Endometrium (tissue), 2 donors: Measurements from ENCODE around the gene CHAT.

Experiments used
- FAIRE-seq: peaks from 2 replicates; lab custom pipeline; 2012; peaks lifted over from hg19 to GRCh38; lab: Jason Lieb, UNC
- donor health status: control.
- donor health status: control.

Gene CHAT

DNA sequence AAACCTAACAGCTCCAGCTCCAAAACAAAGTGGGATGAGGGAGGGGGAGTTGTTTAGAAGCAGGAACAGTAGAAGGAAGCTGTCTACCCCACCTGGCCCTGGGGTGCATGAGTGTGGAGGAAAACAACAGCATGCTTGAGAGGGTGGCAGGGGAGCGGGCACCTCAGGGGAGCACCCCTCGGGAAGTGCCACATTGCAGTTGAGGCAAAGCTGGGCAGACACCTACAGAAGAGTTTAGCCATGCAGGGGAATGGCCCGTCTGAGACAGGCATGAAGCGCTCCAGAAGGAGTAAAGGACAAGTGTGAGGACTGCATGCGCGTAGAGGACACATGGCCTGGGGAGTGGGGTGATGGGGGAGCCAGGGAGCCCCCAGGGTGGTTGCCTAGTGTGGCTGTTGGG, 18.1 kb downstream of the CHAT start:
- FAIRE-seq = no peak

DNA sequence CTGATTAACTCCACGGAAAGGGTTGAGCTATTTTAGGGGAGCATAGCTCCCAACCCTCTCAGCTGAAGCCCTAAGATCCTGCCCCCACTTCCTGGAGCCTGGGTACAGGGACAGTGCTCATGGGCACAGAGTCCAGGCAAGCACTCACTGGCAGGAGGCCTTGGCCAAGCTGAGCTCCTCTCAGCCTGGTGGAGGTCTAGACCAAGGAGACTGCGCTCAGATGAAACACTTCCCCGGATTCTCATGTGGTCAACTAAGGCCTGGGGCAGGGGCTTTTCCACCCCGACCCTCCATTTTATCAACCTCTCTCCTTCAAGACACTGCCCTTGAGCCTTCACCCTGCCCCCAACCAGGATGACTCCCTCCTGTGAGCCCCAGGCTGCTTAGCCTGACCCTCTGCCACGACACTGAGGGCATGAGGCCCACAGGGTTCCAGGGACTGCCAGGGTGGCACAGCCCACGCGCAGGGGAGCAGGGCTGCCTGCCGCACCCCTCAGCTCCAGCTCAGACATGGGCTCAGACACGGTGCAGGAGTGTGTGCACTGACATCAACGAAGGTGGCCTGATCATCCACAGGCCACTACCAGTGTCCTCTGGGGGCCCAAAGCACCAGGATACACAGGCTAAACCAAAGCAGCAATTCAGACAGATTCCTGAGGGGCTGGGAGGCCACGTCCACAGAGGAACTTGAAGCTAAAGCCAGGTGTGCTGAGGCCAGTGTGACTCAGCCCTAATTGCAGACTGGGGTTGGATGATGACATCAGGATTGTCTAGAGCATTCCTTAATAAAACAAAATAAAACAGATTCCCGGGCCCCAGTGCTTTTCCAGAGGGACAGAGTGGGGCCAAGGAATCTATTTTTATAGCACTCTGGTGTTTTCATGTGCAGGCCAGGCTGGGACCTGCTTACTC, 18.8 kb downstream of the CHAT start:
- no peak for FAIRE-seq

GRCh38 chr10:49633327-49634068, 19.7 kb downstream of the CHAT start:
- FAIRE-seq = no peak

DNA sequence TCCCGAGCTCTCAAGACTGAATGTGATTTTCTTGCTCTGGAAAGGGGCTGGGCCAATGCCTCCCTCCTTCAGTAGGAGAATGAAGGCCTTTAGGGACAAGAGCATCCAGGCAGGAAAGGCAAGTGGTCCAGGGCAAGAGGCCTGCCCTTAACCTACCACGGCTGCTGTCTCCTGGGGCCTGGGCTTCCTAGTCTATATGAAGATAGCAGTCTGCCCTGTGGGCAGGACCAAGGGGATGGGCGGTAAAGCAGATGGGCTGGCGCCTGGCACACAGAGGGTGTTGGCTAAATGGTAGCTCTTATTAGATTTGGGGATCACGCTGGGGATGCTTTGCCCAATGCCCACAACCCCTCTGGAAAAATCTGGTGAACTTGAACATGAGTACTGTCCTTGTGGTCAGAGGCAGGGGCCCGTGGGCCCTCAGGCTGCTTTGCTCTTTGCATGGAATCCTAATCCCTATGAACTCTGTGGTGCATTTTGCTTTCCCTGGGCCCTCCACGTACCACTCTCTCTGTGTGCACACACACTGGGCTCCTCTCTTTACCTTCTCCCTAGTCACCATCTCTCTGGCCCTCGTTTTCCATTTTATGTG, 20.3 kb downstream of the CHAT start:
- no peak for FAIRE-seq

GRCh38 chr10:49642311-49642710, 28.5 kb downstream of the CHAT start:
- FAIRE-seq = no peak

GRCh38 chr10:49643241-49644034, 29.6 kb downstream of the CHAT start:
- FAIRE-seq = no peak

- FAIRE-seq = no peak
Observed at GRCh38 chr10:49644035-49644646, 30.3 kb downstream of the CHAT start.

DNA sequence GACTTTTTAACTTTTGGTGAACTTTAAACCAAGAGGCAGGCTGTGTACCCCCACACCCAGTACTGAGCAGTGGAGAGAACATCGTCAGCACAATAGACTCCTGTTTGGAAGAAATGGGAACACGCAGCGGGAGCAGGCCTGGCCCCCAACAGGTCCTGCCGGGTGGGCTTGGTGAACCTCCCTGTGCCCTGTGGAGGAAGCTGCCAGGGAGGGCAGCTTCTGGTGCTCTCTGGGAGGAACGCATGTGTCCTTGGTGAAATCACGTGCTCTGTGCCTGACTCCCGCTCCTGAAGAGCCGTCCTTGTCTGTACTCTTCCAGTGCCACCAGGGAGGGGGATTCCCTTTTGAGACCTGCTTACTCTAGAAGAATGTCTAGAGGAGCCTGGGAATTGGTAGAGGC, 31.6 kb downstream of the CHAT start:
- no peak for FAIRE-seq

DNA sequence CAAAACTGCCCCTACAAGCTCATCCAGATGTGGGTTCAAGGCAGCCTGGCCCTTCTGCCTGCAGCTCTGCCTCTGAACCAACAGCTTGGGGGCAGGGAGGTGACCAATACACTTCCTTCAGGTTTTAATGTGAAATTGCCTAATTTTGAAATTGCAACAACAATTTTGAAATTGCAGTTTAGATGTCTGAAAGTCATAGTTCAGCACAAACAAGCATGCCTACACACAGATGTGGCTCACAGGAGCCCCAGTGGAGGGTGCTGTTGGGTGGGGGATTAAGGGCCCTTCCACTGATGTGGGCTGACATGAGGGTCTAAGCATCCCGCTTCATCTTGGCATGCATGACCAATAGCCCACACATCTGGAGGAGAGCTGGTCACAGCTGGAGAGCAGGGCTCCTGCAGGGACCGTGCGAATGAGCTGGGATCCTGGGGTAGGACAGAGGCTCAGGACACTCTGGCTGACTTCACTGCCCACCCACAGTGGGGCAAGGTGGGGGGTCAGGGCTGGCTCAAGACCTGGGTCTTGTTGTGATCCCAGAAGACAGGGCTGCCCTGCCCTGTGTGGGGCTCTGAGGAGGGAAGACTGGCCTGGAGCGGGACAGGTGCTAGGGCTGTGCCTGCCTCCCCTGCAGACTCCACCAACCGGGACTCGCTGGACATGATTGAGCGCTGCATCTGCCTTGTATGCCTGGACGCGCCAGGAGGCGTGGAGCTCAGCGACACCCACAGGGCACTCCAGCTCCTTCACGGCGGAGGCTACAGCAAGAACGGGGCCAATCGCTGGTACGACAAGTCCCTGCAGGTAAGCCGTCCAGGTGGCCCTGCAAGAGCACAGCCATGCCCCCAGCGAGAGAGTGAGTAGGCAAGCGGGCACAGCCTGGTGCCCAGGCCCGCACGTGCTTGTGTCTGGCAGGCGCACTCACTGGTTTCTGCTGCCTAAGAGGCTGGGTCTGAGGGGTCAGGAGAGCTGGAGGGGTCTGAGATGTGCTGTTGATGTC, 32.3 kb downstream of the CHAT start:
- FAIRE-seq = no peak

- FAIRE-seq = no peak
Observed at GRCh38 chr10:49647554-49647953, 33.7 kb downstream of the CHAT start.

DNA sequence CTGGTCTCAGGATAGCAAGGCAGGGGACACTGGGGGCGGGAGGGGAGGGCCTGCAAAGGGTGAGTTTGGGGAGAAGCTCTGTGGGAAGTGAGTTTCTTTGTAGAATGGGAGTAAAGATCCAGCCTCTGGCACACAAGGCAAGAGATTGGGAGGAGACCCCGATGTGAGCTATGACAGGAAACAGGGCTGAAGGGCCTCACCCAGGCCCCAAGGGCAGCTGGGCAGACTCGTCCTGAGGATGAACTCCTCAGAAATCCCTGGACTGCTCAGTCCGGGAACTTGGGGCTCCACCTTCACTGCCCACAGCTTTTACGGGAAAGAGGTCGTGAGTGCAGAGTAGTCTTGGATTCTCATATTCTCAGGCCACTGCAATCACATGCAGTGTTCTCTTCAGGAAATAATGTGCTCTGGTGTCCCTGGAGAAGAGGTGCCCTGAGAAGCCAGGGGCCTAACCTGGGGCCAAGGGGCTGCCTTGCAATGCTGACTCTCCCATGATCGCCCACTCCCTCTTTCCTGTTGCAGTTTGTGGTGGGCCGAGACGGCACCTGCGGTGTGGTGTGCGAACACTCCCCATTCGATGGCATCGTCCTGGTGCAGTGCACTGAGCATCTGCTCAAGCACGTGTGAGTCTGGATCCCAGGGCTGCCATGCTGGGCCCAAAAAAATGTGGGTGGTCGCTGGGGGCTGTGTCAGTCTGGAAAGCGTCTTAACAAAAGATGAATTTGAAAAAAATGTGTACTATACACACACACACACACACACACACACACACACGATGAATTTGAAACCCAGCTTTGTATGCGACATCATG, 34.4 kb downstream of the CHAT start:
- no peak for FAIRE-seq

- FAIRE-seq = no peak
Observed at GRCh38 chr10:49649294-49649693, 35.5 kb downstream of the CHAT start.

DNA sequence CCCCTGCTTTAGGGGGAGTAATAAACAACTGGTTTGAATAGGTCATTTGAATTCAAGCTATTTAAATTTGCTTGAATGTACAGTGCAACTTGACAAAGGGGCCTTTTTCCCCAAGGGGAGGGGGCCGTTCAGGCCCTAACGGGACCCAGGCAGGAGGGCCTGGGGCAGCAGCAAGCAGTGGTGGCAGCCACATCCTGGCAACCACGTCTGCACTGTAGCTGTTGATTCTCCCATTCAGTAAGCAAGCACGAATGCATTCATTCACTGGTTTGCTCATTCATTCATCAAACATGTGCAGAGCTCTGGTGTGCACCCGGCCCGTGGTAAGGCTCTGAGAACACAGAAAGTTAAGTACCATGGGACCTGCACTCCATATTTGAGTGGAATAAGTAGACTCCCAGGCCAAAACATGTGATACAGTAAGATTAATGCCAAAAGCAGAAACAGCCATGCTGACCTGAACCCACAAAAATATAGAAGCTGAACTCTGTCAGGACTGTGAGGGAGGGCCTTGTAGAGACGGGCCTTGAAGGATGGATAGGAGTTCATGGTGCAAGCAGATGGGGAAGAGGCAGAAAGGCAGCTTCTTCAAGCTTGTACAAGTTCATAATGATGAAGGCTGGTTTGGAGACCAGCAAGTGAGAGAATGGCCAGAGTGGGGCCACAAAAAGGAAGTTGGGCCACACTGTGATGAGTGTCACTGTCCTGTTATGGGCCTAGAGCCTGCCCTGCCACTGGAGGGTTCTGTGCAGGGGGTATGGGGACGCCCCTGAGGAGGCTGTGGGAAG, 36.3 kb downstream of the CHAT start:
- FAIRE-seq = no peak

DNA sequence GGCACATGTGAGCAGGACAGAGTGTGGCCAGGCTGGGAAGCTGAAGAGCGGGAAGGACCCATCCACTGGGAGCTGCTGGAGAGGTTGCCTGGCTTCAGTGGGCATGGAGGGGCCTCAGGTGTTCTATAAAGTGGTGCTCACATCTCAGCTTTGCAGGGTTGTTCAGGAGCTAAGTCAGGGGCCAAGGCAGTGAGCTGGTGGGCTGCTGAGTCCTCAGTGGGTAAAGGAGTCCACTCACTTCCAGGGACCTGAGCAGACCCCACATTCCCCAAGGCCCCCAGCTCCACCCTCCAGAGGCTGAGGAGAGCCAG, 36.8 kb downstream of the CHAT start:
- FAIRE-seq = no peak

DNA sequence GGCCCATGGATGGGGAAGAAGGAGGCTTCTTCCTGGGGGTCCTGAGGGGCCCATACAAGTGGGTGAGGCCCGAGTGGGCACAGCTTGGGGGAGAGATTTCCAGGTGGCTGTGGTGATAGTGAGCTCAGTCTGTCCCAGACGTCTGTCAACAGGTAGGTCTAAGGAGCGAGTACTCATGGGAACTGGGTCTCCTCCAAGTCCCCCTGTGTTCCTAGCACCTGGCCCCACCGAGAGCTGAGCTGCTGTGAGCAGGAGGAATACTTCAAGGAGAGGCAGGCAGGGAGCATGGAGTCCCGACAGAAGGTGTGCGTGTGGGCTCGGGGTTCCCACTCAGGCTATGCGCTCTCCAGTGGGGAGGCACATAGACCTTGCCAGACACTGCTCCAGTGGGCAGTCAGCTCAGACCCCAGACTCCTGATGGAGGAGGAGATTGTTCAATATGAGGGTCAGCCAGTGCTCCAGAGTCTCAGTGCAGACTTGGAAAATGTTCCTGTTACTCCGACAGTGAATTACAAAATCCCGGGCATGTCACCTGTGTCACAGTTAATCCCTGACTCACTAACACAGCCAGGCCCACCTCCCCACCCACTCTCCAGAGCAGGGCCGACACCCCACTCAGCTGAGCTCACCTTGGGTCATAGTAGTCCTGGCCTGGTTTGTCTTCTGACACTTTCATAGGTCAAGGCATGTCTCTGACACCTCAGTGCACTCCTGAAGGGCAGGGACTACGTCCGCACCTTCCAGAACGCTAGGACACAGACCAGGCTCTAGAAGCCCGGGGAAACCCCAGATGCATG, 37.4 kb downstream of the CHAT start:
- FAIRE-seq = no peak

- no peak for FAIRE-seq
Observed at GRCh38 chr10:49651917-49652316, 38.1 kb downstream of the CHAT start.

DNA sequence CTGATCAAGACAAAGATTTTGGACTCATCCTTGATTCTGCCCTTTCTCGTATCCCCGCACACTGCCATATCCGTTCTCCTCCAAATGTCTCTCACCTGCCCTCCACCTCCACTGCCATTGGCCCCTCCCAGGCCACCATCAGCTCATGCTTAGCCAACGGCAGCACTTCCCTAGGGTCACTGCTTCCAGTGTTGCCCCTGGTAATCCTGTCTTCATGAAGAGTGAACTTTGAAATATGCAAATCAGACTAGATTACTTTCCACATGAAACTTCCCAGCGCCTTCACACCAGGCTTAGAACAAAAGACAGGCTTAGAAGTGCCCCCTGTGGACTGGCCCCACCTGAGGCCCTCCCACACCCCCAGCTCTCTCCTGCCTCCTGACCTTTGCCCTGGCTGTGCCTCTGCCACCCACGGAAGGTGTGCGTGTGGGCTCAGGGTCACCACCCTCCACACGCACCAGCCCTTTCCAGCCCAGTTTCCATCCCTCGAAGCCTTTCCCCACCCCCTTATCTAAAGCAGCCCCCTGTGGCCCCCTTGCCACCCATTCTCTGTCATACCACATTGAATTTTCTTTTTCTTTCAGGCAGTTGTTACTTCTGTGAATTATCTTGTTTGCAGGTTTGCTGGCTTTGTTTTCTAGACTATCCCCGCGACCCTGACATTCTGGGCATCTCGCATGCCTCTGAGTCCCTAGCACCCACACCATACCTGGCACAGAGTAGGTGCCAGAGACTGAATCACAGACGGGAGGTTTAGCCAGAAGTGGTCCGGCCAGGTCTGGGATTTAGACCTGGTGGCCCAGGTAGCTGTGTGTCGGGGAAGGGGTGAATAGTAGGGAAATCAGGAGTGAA, 38.8 kb downstream of the CHAT start:
- no peak for FAIRE-seq
